ENCODE results near the gene TPH2.

Gene TPH2

GRCh38 chr12:71938728-71939385 lies at the start of gene TPH2:
TSS of gene TPH2 (plus strand) at chr12:71938845. CDS start at chr12:71938987, 142 bp downstream.
- H3K36me3 ChIP-seq = no peaks in the 10 kb centered on the region
- H3K4me3 ChIP-seq (ENCODE audit: low read depth in 1 of 2, low read length in 1 of 2) = no peak within 1 kb of the TSS
- H3K27me3 ChIP-seq = peaks cover 100% of the 10 kb centered on the region
- no peaks in the 10 kb centered on the region for H3K9me3 ChIP-seq
- no peak within 1 kb of the TSS for H3K27ac ChIP-seq
- no peaks in the 10 kb centered on the region for H3K4me1 ChIP-seq (ENCODE audit: control insufficient read depth in 1 of 2, insufficient read depth in 1 of 2, low read depth in 1 of 2, low read length in 1 of 2)
- no peak for TF ChIP-seq CTCF (IDR thresholded peaks at IDR 0.05)

- H3K4me3 ChIP-seq (ENCODE audit: low read depth in 1 of 2, low read length in 1 of 2) = no peak overlapping the region
- no peak for TF ChIP-seq CTCF (IDR thresholded peaks at IDR 0.05)
- H3K27ac ChIP-seq = no peak overlapping the region
- H3K4me1 ChIP-seq (ENCODE audit: control insufficient read depth in 1 of 2, insufficient read depth in 1 of 2, low read depth in 1 of 2, low read length in 1 of 2) = peaks cover 7 to 9% of the 10 kb centered on the region in 2 experiments
- H3K27me3 ChIP-seq = no peaks in the 10 kb centered on the region
- peaks cover 5% of the 10 kb centered on the region for H3K36me3 ChIP-seq
- no peaks in the 10 kb centered on the region for H3K9me3 ChIP-seq
Observed at GRCh38 chr12:71890475-71890874, 48.2 kb upstream of the TPH2 start.

- peaks cover 18% of the 10 kb centered on the region for H3K36me3 ChIP-seq
- no peaks in the 10 kb centered on the region for H3K4me1 ChIP-seq (ENCODE audit: control insufficient read depth in 1 of 2, insufficient read depth in 1 of 2, low read depth in 1 of 2, low read length in 1 of 2)
- H3K4me3 ChIP-seq (ENCODE audit: low read depth in 1 of 2, low read length in 1 of 2) = no peak overlapping the region
- H3K27me3 ChIP-seq = no peaks in the 10 kb centered on the region
- no peak overlapping the region for H3K27ac ChIP-seq
- TF ChIP-seq CTCF (IDR thresholded peaks at IDR 0.05) = no peak
- H3K9me3 ChIP-seq = no peaks in the 10 kb centered on the region
Observed at GRCh38 chr12:71892059-71892458, 46.6 kb upstream of the TPH2 start.

- Histone ChIP-seq H3K9me3 (no peaks in the 10 kb centered on the region), H3K36me3 (peaks cover 47% of the 10 kb centered on the region), H3K4me1 (ENCODE audit: control insufficient read depth in 1 of 2, insufficient read depth in 1 of 2, low read depth in 1 of 2, low read length in 1 of 2) (no peaks in the 10 kb centered on the region), H3K27me3 (no peaks in the 10 kb centered on the region), H3K4me3 (ENCODE audit: low read depth in 1 of 2, low read length in 1 of 2) (no peak overlapping the region), H3K27ac (no peak overlapping the region)
- no peak for TF ChIP-seq CTCF (IDR thresholded peaks at IDR 0.05)
Observed at GRCh38 chr12:71896205-71896882, 42.3 kb upstream of the TPH2 start.

- no peaks in the 10 kb centered on the region for H3K27me3 ChIP-seq
- H3K4me1 ChIP-seq (ENCODE audit: control insufficient read depth in 1 of 2, insufficient read depth in 1 of 2, low read depth in 1 of 2, low read length in 1 of 2) = no peaks in the 10 kb centered on the region
- H3K27ac ChIP-seq = no peak overlapping the region
- TF ChIP-seq CTCF (IDR thresholded peaks at IDR 0.05) = no peak
- peaks cover 53% of the 10 kb centered on the region for H3K36me3 ChIP-seq
- H3K4me3 ChIP-seq (ENCODE audit: low read depth in 1 of 2, low read length in 1 of 2) = no peak overlapping the region
- no peaks in the 10 kb centered on the region for H3K9me3 ChIP-seq
Observed at GRCh38 chr12:71900091-71900490, 38.6 kb upstream of the TPH2 start.

Data from neutrophil (primary cell).